SK-MEL-5 (cell line): ENCODE data around the gene APBA1. TPM values are rescaled to one million over a fixed set of nuclear protein-coding genes. Genes with fewer than 3 reads are reported as not detected.

Experiments
- DNase-seq: peaks from one replicate; pipeline ENCODE4 v3.0.0-alpha.2; 2016; ENCODE audit warnings: low read depth, low spot score
- in situ Hi-C: cut with HindIII; loops from 2 replicates; pipeline ENCODE4 v1.10.0; 2016; ENCODE audit warnings: low sequenced_read_pairs, high pct_unique_total_duplicates, low pct_unique_long_range_greater_than_20kb
- total RNA-seq: library from RNA; depleted of rRNA; stranded (reverse); fragments of >200 nt; shearing (Covaris generic); gene quantifications from 2 replicates; pipeline ENCODE4 v1.2.3, GENCODE V29; 2014; rRNA removed

APBA1 gene
- total RNA-seq, 1 experiment from 2014 or later: 1.0 TPM

- DNase-seq: no peak
- in situ Hi-C loops: no loop called here
Observed at GRCh38 chr9:69388596-69388995, 283.6 kb downstream of the APBA1 start.

GRCh38 chr9:69386651-69387050 is 285.5 kb downstream of the APBA1 start:
- DNase-seq: no peak
- in situ Hi-C loops: no loop called here

- no peak for DNase-seq
Observed at GRCh38 chr9:69385581-69386033, 286.6 kb downstream of the APBA1 start.

GRCh38 chr9:69382135-69382534 is 290.0 kb downstream of the APBA1 start:
- DNase-seq: no peak
- in situ Hi-C loops: no loop called here

More at GRCh38 chr9:69385581-69386033, 286.6 kb downstream of the APBA1 start:
- in situ Hi-C loops: no loop called here

- in situ Hi-C loops: no loop called here
- no peak for DNase-seq
Observed at GRCh38 chr9:69380811-69381210, 291.4 kb downstream of the APBA1 start.

- no peak for DNase-seq
- in situ Hi-C loops: no loop called here
Observed at GRCh38 chr9:69380301-69380700, 291.9 kb downstream of the APBA1 start.

GRCh38 chr9:69379270-69379982 is 292.7 kb downstream of the APBA1 start:
- in situ Hi-C loops: no loop called here
- DNase-seq: no peak

GRCh38 chr9:69377981-69378380 is 294.2 kb downstream of the APBA1 start:
- in situ Hi-C loops: no loop called here
- DNase-seq: no peak

Other genes with a start within 250 kb of the APBA1 start
- 84.2 and 86.6 TPM in 2 replicates for gene PTAR1, start 87.6 kb upstream of the APBA1 start, total RNA-seq
- not detected in 2 replicates for gene CFAP95, start 148.4 kb upstream of the APBA1 start, total RNA-seq